ENCODE measurements around the gene KIAA1328. TPM values are rescaled to one million over a fixed set of nuclear protein-coding genes. Genes with fewer than 3 reads are reported as not detected.

Gene KIAA1328
- polyA plus RNA-seq, 1 of the 3 experiments (the other 2 are of a cell fraction), result 2.6 TPM

- no peaks in the 10 kb centered on the region for H4K20me1 ChIP-seq (ENCODE audit: insufficient read depth)
Observed at GRCh38 chr18:37219257-37219656, 390.3 kb downstream of the KIAA1328 start.

DNA sequence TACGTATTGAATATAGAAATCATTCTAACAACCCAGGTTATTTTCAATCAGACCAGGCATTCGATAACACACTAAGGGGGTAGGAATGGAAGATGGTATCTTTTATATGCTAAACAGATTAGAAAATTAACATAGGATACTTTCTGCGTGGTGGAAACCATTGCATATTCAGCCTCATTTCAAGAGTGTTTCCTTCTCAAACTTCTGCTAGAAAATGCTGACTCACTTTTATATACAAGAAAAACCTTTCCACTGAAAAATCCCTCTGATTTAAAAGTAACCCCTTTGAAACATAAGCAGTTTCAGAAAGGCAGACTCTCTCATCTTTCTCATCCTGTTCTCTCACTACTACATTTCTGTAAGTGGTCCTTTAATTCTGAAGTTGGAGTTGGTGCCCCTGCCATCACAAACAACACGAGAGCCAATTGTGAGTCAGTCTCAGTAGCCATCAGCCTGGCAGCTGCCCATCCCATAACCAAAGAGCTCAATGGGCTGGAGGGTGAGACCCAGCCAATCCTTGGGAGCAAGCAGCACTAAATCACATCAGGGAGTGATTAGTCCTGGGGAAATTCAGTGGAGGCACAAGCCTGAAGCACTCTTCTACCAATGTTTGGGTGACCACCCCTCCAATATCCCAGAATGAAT is 393.5 kb downstream of the KIAA1328 start:
- no peak for DNase-seq
- Histone ChIP-seq H3K27me3 (ENCODE audit: insufficient read depth) (no peaks in the 10 kb centered on the region), H3K9me3 (no peaks in the 10 kb centered on the region), H3K9me2 (no peaks in the 10 kb centered on the region), H4K20me1 (ENCODE audit: insufficient read depth) (no peaks in the 10 kb centered on the region), H2AFZ (ENCODE audit: low read depth) (no peak overlapping the region), H3K9ac (no peak overlapping the region), H3F3A (replicated peaks; ENCODE audit: insufficient read depth) (no peaks in the 10 kb centered on the region), H3K27ac (ENCODE audit: low read depth in 2 of 2, low read length in 1 of 2) (no peak overlapping the region), H3K4me1 (ENCODE audit: control insufficient read depth in 1 of 2, insufficient read depth in 2 of 2, low read depth in 1 of 2, low read length in 1 of 2) (no peaks in the 10 kb centered on the region), H3K4me3 (ENCODE audit: low read depth in 2 of 2, low read length in 1 of 2) (no peak overlapping the region), H3K79me2 (ENCODE audit: insufficient read depth) (no peaks in the 10 kb centered on the region), H3K36me3 (replicated peaks in 1 of 2; ENCODE audit: control insufficient read depth in 1 of 2, insufficient read depth in 2 of 2, low read length in 1 of 2) (no peaks in the 10 kb centered on the region), H3K4me2 (no peak overlapping the region)
- CTCF ChIA-PET, result no interaction called here
- no peak for TF ChIP-seq TEAD4 (IDR thresholded peaks at IDR 0.05; ENCODE audit: borderline replicate concordance, insufficient read depth)
- no peak for TF ChIP-seq SIN3A (IDR thresholded peaks at IDR 0.05; ENCODE audit: borderline replicate concordance, low read depth, low read length)
- TF ChIP-seq FOSL2 (IDR thresholded peaks at IDR 0.05; ENCODE audit: borderline replicate concordance, low read depth), result no peak
- no peak for TF ChIP-seq FOXJ3 (CRISPR knock-in tag; IDR thresholded peaks at IDR 0.05)
- POLR2A ChIA-PET, result no interaction called here
- WGBS (ENCODE audit: low lambda C conversion rate), result 64% methylated on average over 4 of the region's 4 CpGs

More at GRCh38 chr18:37219257-37219656, 390.3 kb downstream of the KIAA1328 start:
- Histone ChIP-seq H3K4me1 (ENCODE audit: control insufficient read depth in 1 of 2, insufficient read depth in 2 of 2, low read depth in 1 of 2, low read length in 1 of 2) (no peaks in the 10 kb centered on the region), H2AFZ (ENCODE audit: low read depth) (no peak overlapping the region), H3K79me2 (ENCODE audit: insufficient read depth) (no peaks in the 10 kb centered on the region), H3K9me3 (no peaks in the 10 kb centered on the region), H3K27ac (ENCODE audit: low read depth in 2 of 2, low read length in 1 of 2) (no peak overlapping the region), H3K27me3 (ENCODE audit: insufficient read depth) (no peaks in the 10 kb centered on the region), H3K9me2 (no peaks in the 10 kb centered on the region), H3K36me3 (replicated peaks in 1 of 2; ENCODE audit: control insufficient read depth in 1 of 2, insufficient read depth in 2 of 2, low read length in 1 of 2) (no peaks in the 10 kb centered on the region), H3K4me3 (ENCODE audit: low read depth in 2 of 2, low read length in 1 of 2) (no peak overlapping the region), H3K4me2 (no peak overlapping the region), H3F3A (replicated peaks; ENCODE audit: insufficient read depth) (no peaks in the 10 kb centered on the region), H3K9ac (no peak overlapping the region)
- TF ChIP-seq FOXJ3 (CRISPR knock-in tag; IDR thresholded peaks at IDR 0.05) (no peak), ELF1 (IDR thresholded peaks at IDR 0.05) (no peak), YY1 (IDR thresholded peaks at IDR 0.05; ENCODE audit: low read depth) (no peak), CHD2 (IDR thresholded peaks at IDR 0.05; ENCODE audit: low read length, partially characterized antibody) (no peak), RFX5 (IDR thresholded peaks at IDR 0.05; ENCODE audit: low read length) (no peak), SIN3A (IDR thresholded peaks at IDR 0.05; ENCODE audit: borderline replicate concordance, low read depth, low read length) (no peak), REST (IDR thresholded peaks at IDR 0.05; ENCODE audit: low read depth, low read length) (no peak), NRF1 (IDR thresholded peaks at IDR 0.05; ENCODE audit: low read depth, low read length) (no peak), TAF1 (IDR thresholded peaks at IDR 0.05; ENCODE audit: borderline replicate concordance, low read depth, low read length) (no peak)
- TF ChIP-seq, protein P1, sequence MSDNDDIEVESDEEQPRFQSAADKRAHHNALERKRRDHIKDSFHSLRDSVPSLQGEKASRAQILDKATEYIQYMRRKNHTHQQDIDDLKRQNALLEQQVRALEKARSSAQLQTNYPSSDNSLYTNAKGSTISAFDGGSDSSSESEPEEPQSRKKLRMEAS (IDR thresholded peaks at IDR 0.05; ENCODE audit: low read depth), result no peak
- 83% methylated on average over 1 of the region's 7 CpGs for WGBS (ENCODE audit: low lambda C conversion rate)
- POLR2A ChIA-PET, result no interaction called here
- DNase-seq, result no peak
- CTCF ChIA-PET, result no interaction called here

Measured in SK-N-SH (cell line).